ENCODE data around the gene MCUB. TPM values are rescaled to one million over a fixed set of nuclear protein-coding genes. Genes with fewer than 3 reads are reported as not detected.

MCUB gene
- total and polyA plus RNA-seq, 2 donors (not counting 1 experiment from before 2014, with no cell fraction given): 19.0 to 20.6 TPM

DNA sequence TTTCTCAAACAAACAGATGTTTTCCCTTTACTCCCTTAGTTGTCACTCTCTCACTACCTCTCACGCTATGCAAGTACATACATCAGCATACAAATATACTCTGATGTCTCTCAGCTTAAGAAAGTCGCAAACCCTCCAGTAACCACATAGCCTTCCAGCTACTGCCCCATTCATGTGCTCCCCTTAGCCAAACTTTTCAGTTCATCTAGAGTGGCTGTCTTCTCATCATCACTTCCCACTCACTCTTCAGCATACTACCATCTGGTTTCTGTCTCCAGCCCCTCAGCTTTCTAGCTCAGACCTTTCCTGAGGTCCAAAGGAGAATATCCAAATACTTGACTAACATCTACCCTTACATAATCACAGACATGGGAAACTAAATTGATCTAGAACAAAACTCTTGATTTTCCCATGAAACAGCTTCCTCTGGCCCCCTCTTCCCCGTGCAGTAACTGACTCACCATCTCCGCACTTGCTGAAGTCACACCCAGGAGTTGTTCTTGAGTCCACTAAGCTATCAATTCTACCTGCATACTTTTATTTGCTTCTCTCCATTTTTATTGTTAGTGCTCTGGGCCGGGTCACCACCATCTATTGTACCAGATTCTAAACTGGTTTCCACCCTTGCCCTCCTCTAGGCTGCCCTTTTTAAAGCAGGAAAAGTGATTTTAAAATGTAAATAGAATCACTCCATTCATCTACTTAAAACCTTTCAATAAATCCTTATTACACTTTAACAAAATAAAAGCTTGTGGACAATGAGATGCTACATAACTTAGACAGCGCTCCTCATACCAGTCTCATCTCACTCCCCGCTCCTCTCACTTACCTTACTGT is 86.0 kb downstream of the MCUB start:
- H3K36me3 ChIP-seq (ENCODE audit: control insufficient read depth, insufficient read depth, low read length): no peaks in the 10 kb centered on the region
- no peak for TF ChIP-seq CTCF (conservative IDR thresholded peaks at IDR 0.05 in 1 of 2, IDR thresholded peaks at IDR 0.05 in 1 of 2; ENCODE audit: low read depth in 1 of 2, low read length in 2 of 2)
- TF ChIP-seq EZH2 (IDR thresholded peaks at IDR 0.05; ENCODE audit: low read length, missing control alignments): no peak
- no peaks in the 10 kb centered on the region for H4K20me1 ChIP-seq (ENCODE audit: control insufficient read depth, extremely low read depth, insufficient read depth, low read length)
- no peak overlapping the region for H2AFZ ChIP-seq (ENCODE audit: low read length)
- H3K4me3 ChIP-seq (replicated peaks in 1 of 4; ENCODE audit: control extremely low read depth in 1 of 4, insufficient read depth in 1 of 4, low read depth in 3 of 4, low read length in 4 of 4): no peak overlapping the region
- no peak overlapping the region for H3K9ac ChIP-seq (ENCODE audit: insufficient read depth, low read length)
- H3K4me1 ChIP-seq (ENCODE audit: control insufficient read depth, extremely low read depth, insufficient read depth, low read length): no peaks in the 10 kb centered on the region
- no peaks in the 10 kb centered on the region for H3K79me2 ChIP-seq (ENCODE audit: control insufficient read depth, insufficient read depth, low read length)
- no peak for DNase-seq (ENCODE audit: low read depth in 2 of 2)
- H3K27me3 ChIP-seq (ENCODE audit: control insufficient read depth, insufficient read depth, low read length): no peaks in the 10 kb centered on the region
- H3K27ac ChIP-seq (ENCODE audit: insufficient read depth, low read length): no peak overlapping the region
- no peak overlapping the region for H3K4me2 ChIP-seq (ENCODE audit: extremely low read depth, insufficient read depth, low read length)
- no peaks in the 10 kb centered on the region for H3K9me3 ChIP-seq (ENCODE audit: control insufficient read depth, insufficient read depth, low read depth, low read length)

DNA sequence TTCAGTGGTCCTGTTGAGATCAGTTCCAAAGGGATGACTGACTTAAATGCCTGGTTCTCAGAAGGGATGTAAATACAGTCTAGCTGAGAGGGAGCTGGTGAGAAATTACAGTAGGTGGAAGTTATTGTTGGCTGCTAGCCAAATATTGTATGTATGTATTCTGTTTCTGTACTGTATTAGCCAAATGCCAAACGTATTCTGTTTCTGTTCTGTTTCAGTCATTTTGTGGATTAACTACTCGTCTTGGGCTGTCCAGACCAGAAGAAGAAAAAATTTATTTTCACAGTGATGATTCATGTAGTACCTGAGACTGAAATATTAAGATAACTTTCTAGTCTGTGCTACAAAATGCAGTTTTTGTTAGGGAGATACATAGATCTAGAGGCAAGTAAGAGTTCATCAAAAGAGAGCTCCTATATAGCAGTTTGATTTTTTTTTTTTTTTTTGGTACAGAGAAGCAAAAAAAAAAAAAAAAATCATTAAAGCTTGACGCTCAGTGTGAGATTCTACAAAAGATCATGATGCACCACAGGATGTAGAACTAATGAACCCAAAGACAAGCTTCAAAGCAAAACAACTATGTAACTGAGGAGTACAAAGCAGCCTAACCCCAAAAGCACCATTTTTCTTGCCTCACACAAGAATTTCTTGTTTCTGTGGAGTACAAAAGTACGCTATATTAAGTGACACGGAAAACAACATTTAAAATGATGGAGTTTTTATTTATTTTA is 88.4 kb downstream of the MCUB start:
- DNase-seq (ENCODE audit: low read depth in 2 of 2): no peak
- Histone ChIP-seq H3K9me3 (ENCODE audit: control insufficient read depth, insufficient read depth, low read depth, low read length) (no peaks in the 10 kb centered on the region), H4K20me1 (ENCODE audit: control insufficient read depth, extremely low read depth, insufficient read depth, low read length) (no peaks in the 10 kb centered on the region), H3K4me1 (ENCODE audit: control insufficient read depth, extremely low read depth, insufficient read depth, low read length) (no peaks in the 10 kb centered on the region), H3K79me2 (ENCODE audit: control insufficient read depth, insufficient read depth, low read length) (no peaks in the 10 kb centered on the region), H3K27ac (ENCODE audit: insufficient read depth, low read length) (no peak overlapping the region), H3K36me3 (ENCODE audit: control insufficient read depth, insufficient read depth, low read length) (no peaks in the 10 kb centered on the region), H2AFZ (ENCODE audit: low read length) (no peak overlapping the region), H3K9ac (ENCODE audit: insufficient read depth, low read length) (no peak overlapping the region), H3K4me3 (replicated peaks in 1 of 4; ENCODE audit: control extremely low read depth in 1 of 4, insufficient read depth in 1 of 4, low read depth in 3 of 4, low read length in 4 of 4) (no peak overlapping the region), H3K27me3 (ENCODE audit: control insufficient read depth, insufficient read depth, low read length) (no peaks in the 10 kb centered on the region), H3K4me2 (ENCODE audit: extremely low read depth, insufficient read depth, low read length) (no peak overlapping the region)
- TF ChIP-seq EZH2 (IDR thresholded peaks at IDR 0.05; ENCODE audit: low read length, missing control alignments) (no peak), CTCF (conservative IDR thresholded peaks at IDR 0.05 in 1 of 2, IDR thresholded peaks at IDR 0.05 in 1 of 2; ENCODE audit: low read depth in 1 of 2, low read length in 2 of 2) (no peak)

- Histone ChIP-seq H3K36me3 (ENCODE audit: control insufficient read depth, insufficient read depth, low read length) (no peaks in the 10 kb centered on the region), H3K4me1 (ENCODE audit: control insufficient read depth, extremely low read depth, insufficient read depth, low read length) (no peaks in the 10 kb centered on the region), H4K20me1 (ENCODE audit: control insufficient read depth, extremely low read depth, insufficient read depth, low read length) (no peaks in the 10 kb centered on the region), H3K27me3 (ENCODE audit: control insufficient read depth, insufficient read depth, low read length) (no peaks in the 10 kb centered on the region), H3K9me3 (ENCODE audit: control insufficient read depth, insufficient read depth, low read depth, low read length) (no peaks in the 10 kb centered on the region), H2AFZ (ENCODE audit: low read length) (no peak overlapping the region), H3K4me2 (ENCODE audit: extremely low read depth, insufficient read depth, low read length) (no peak overlapping the region), H3K79me2 (ENCODE audit: control insufficient read depth, insufficient read depth, low read length) (no peaks in the 10 kb centered on the region), H3K9ac (ENCODE audit: insufficient read depth, low read length) (no peak overlapping the region), H3K27ac (ENCODE audit: insufficient read depth, low read length) (no peak overlapping the region), H3K4me3 (replicated peaks in 1 of 4; ENCODE audit: control extremely low read depth in 1 of 4, insufficient read depth in 1 of 4, low read depth in 3 of 4, low read length in 4 of 4) (no peak overlapping the region)
- no peak for TF ChIP-seq CTCF (conservative IDR thresholded peaks at IDR 0.05 in 1 of 2, IDR thresholded peaks at IDR 0.05 in 1 of 2; ENCODE audit: low read depth in 1 of 2, low read length in 2 of 2)
- TF ChIP-seq EZH2 (IDR thresholded peaks at IDR 0.05; ENCODE audit: low read length, missing control alignments): no peak
- no peak for DNase-seq (ENCODE audit: low read depth in 2 of 2)
These were observed 89.0 kb downstream of the MCUB start for GRCh38 chr4:109648997-109649575.

Measured in fibroblast of lung (primary cell).